ENCODE results near the gene NUP153.
"Not testable (repeated sequence)": the region's sequence is repeated elsewhere in the genome, so short reads cannot be mapped to it uniquely, and the experiment has no call there.

GRCh38 chr6:17735311-17735710 lies 28.6 kb upstream of the NUP153 start:
- TF ChIP-seq POLR2A (IDR thresholded peaks at IDR 0.05; ENCODE audit: low read depth, low read length); POLR2AphosphoS5 (IDR thresholded peaks at IDR 0.05; ENCODE audit: low read depth, low read length); TAF1 (IDR thresholded peaks at IDR 0.05; ENCODE audit: borderline replicate concordance, low read depth, low read length): not testable (repeated sequence)

Data from GM12892 (cell line).